K562 (cell line): ENCODE results near the gene ZNF219. TPM values are rescaled to one million over a fixed set of nuclear protein-coding genes. Genes with fewer than 3 reads are reported as not detected.

ENCODE experiments used
- ARID1B ChIP-seq: fragments of 450-650 bp; IDR thresholded peaks from 2 replicates; pipeline ENCODE4 v1.6.1; 2016; ENCODE audit warnings: antibody characterized with exemption, mild to moderate bottlenecking, inconsistent platforms
- ATF3 ChIP-seq, 2 experiments: fragments of 450-650 bp in 1 of 2; sonication (generic) in 1 of 2; formaldehyde crosslinking in 1 of 2; IDR thresholded peaks in 1 of 2; conservative IDR thresholded peaks in 1 of 2; 2 replicates each; pipeline versions ENCODE4 v1.6.1 to v1.8.1; 2016 to 2023; ENCODE audit warnings: mild to moderate bottlenecking in 2 of 2, moderate library complexity in 2 of 2, inconsistent platforms in 1 of 2, missing genetic modification reagents in 1 of 2
- HNRNPLL ChIP-seq: fragments of 200-400 bp; formaldehyde crosslinking; IDR thresholded peaks from 2 replicates; pipeline ENCODE4 v1.6.1; 2017; ENCODE audit warnings: low read length, low read depth, mild to moderate bottlenecking; ENCODE audit not compliant: poor library complexity, severe bottlenecking
- HNRNPUL1 ChIP-seq: fragments of 200-400 bp; formaldehyde crosslinking; IDR thresholded peaks from 2 replicates; pipeline ENCODE4 v1.6.1; 2017; ENCODE audit warnings: low read length
- NCOA1 ChIP-seq: fragments of 450-650 bp; IDR thresholded peaks from 2 replicates; pipeline ENCODE4 v1.6.1; 2016; ENCODE audit warnings: low read depth
- PHF20 ChIP-seq: fragments of 450-650 bp; IDR thresholded peaks from 2 replicates; pipeline ENCODE4 v1.6.1; 2018; ENCODE audit not compliant: partially characterized antibody
- RBM39 ChIP-seq: fragments of 200-400 bp; formaldehyde crosslinking; optimal IDR thresholded peaks from 2 replicates; pipeline ENCODE3; 2018; ENCODE audit warnings: low read depth, low read length
- REST ChIP-seq, 2 experiments: fragments of 450-650 bp; formaldehyde crosslinking in 1 of 2; IDR thresholded peaks; 2 replicates each; pipeline versions ENCODE4 v1.4.0 to v1.6.1; 2014 to 2020; ENCODE audit warnings: mild to moderate bottlenecking in 2 of 2, borderline replicate concordance in 1 of 2, low read depth in 1 of 2
- SMARCB1 ChIP-seq: IDR thresholded peaks from 2 replicates; pipeline ENCODE4 v1.6.1; 2011; ENCODE audit warnings: improper control_type of control experiment, low read depth; ENCODE audit not compliant: insufficient read length
- SRF ChIP-seq, 2 experiments: fragments of 250-450, 450-650 bp in 1 of 2; sonication (Bioruptor Pico) in 1 of 2; sonication (generic) in 1 of 2; formaldehyde crosslinking; IDR thresholded peaks; 2 replicates each; pipeline versions ENCODE4 v1.5.0 to v1.5.1; 2020 to 2022; ENCODE audit warnings: mild to moderate bottlenecking in 1 of 2, missing genetic modification reagents in 1 of 2
- VEZF1 ChIP-seq: fragments of 200-800 bp; sonication (Bioruptor generic); IDR thresholded peaks from 2 replicates; pipeline ENCODE4 v1.6.1; 2017; ENCODE audit warnings: missing genetic modification characterization, missing compliant biosample characterization
- ZNF395 ChIP-seq: fragments of 200-800 bp; sonication (Bioruptor generic); IDR thresholded peaks from 2 replicates; pipeline ENCODE4 v1.6.1; 2017; ENCODE audit warnings: missing genetic modification characterization, missing compliant biosample characterization
- polyA plus RNA-seq, 8 experiments: library from polyadenylated mRNA; depleted of rRNA in 4 of 8; stranded (reverse) in 5 of 8; unstranded in 3 of 8; fragments of >200 nt; fragmentation: Nextera tagmentation in 2 of 8; fragmentation: Illumina TruSeq in 1 of 8; extraction: Ambion mirVana in 2 of 8; extraction: Trizol in 1 of 8; gene quantifications; 2 replicates each; pipeline versions ENCODE4 v1.2.1 to v1.2.3, GENCODE V29; 2011 to 2014; ENCODE audit warnings: inconsistent platforms in 1 of 8, missing spikeins in 1 of 8
- total RNA-seq, 7 experiments: library from RNA; depleted of rRNA in 6 of 7; stranded (reverse); fragments of >200 nt in 6 of 7; fragmentation: Illumina TruSeq in 2 of 7; extraction: Trizol in 2 of 7; gene quantifications; 2 replicates each; pipeline versions ENCODE4 v1.2.1 to v1.2.3, GENCODE V29; 2011 to 2021; ENCODE audit warnings: low replicate concordance in 1 of 7

Gene ZNF219
- total and polyA plus RNA-seq, 9 of the 15 experiments (the other 6 are each of a cell fraction or from before 2014, with no cell fraction given) = 0.29 to 10.6 (median 2.8) TPM

- TF ChIP-seq REST (IDR thresholded peaks at IDR 0.05; ENCODE audit: borderline replicate concordance) = peak; percentile 86
- TF ChIP-seq REST (CRISPR knock-in tag; IDR thresholded peaks at IDR 0.05; ENCODE audit: low read depth) = no peak
- no peak for TF ChIP-seq PHF20
- no peak for TF ChIP-seq RBM39
- TF ChIP-seq ZNF395 (CRISPR knock-in tag) = 0 out of 2 replicates have a peak, but pooled peaks have one; percentile 50
- no peak for TF ChIP-seq SMARCB1
- TF ChIP-seq ARID1B = no peak
- TF ChIP-seq SRF (CRISPR knock-in tag; IDR thresholded peaks at IDR 0.05) = no peak
- TF ChIP-seq NCOA1 = no peak
- no peak for TF ChIP-seq ATF3 (IDR thresholded peaks at IDR 0.05)
- TF ChIP-seq ATF3 (CRISPR knock-in tag; conservative IDR thresholded peaks at IDR 0.05) = no peak
- TF ChIP-seq HNRNPUL1 = no peak
- TF ChIP-seq HNRNPLL = no peak
- TF ChIP-seq VEZF1 = peak; percentile 19
Measured at GRCh38 chr14:21104448-21105060, 6.1 kb upstream of the ZNF219 start (continued).
